B cell (primary cell): ENCODE measurements around the gene MORF4L1. TPM values are rescaled to one million over a fixed set of nuclear protein-coding genes. Genes with fewer than 3 reads are reported as not detected.

Experiments used
- ATAC-seq: fragments of 200-7000 bp; cut with Tn5 transposase; one replicate; pipeline ENCODE4 v1.10.0; 2021; ENCODE audit warnings: low read depth, mild to moderate bottlenecking, moderate number of reproducible peaks, moderate library complexity
- CTCF ChIA-PET: fragments of 350-600 bp; sonication (Branson Sonifier 250); formaldehyde crosslinking; loops from one replicate; lab custom pipeline; 2021; ENCODE audit warnings: antibody characterized with exemption, inconsistent platforms; lab: Charles Lee
- POLR2A ChIA-PET: fragments of 350-600 bp; sonication (Branson Sonifier 250); formaldehyde crosslinking; loops from one replicate; lab custom pipeline; 2021; ENCODE audit warnings: antibody characterized with exemption; lab: Charles Lee
- DNase-seq: peaks from one replicate; pipeline ENCODE4 v3.0.0; 2013
- H2AFZ ChIP-seq: 2 replicates; pipeline ENCODE4 v1.6.1; 2012; ENCODE audit warnings: mild to moderate bottlenecking, low read depth, low read length; ENCODE audit not compliant: insufficient read depth, poor library complexity, severe bottlenecking
- H3K27ac ChIP-seq, 2 donors: 1 replicate in 1 of 2; 2 replicates in 1 of 2; pipeline ENCODE4 v1.5.1; 2012 to 2013; ENCODE audit warnings: low read length in 2 of 2, mild to moderate bottlenecking in 2 of 2, moderate library complexity in 1 of 2
- H3K27me3 ChIP-seq, 4 experiments: fragments of 200-600 bp in 1 of 4; sonication (generic) in 1 of 4; replicated peaks in 1 of 4; 1 replicate in 2 of 4; 2 replicates in 2 of 4; pipeline versions ENCODE4 v1.6.1 to v1.7.0; 2013 to 2016; ENCODE audit warnings: low read length in 3 of 4, mild to moderate bottlenecking in 2 of 4, mixed read lengths in 1 of 4, moderate library complexity in 1 of 4; ENCODE audit not compliant: insufficient read depth in 4 of 4, control insufficient read depth in 3 of 4; ENCODE audit errors: control extremely low read depth in 1 of 4
- H3K36me3 ChIP-seq, 2 experiments: replicated peaks in 1 of 2; 1 replicate in 1 of 2; 2 replicates in 1 of 2; pipeline versions ENCODE4 v1.6.1 to v1.7.1; 2013; ENCODE audit warnings: low read length in 1 of 2; ENCODE audit not compliant: insufficient read depth in 2 of 2, control insufficient read depth in 1 of 2; ENCODE audit errors: control extremely low read depth in 1 of 2, extremely low read depth in 1 of 2
- H3K4me1 ChIP-seq, 2 donors: fragments of 200-600 bp in 1 of 2; sonication (generic) in 1 of 2; 1 replicate in 1 of 2; 2 replicates in 1 of 2; pipeline versions ENCODE4 v1.5.1 to v1.6.1; 2013 to 2017; ENCODE audit warnings: low read length in 2 of 2; ENCODE audit not compliant: control insufficient read depth in 2 of 2, insufficient read depth in 2 of 2
- H3K4me2 ChIP-seq: replicated peaks from 2 replicates; pipeline ENCODE3; 2012; ENCODE audit warnings: mild to moderate bottlenecking, low read depth, low read length; ENCODE audit not compliant: poor library complexity, severe bottlenecking
- H3K4me3 ChIP-seq, 5 experiments: fragments of 200-600 bp in 1 of 5; sonication (generic) in 1 of 5; 1 replicate in 3 of 5; 2 replicates in 2 of 5; pipeline versions ENCODE4 v1.5.1 to v1.7.0; 2011 to 2016; ENCODE audit warnings: low read length in 4 of 5, mild to moderate bottlenecking in 4 of 5, low read depth in 2 of 5, control low read depth in 1 of 5, moderate library complexity in 1 of 5; ENCODE audit not compliant: insufficient read depth in 1 of 5; ENCODE audit errors: control extremely low read depth in 1 of 5, extremely low read depth in 1 of 5
- H3K79me2 ChIP-seq: fragments of 200-600 bp; sonication (generic); one replicate; pipeline ENCODE4 v1.6.0; 2016; ENCODE audit warnings: low read length; ENCODE audit not compliant: control insufficient read depth, insufficient read depth
- H3K9ac ChIP-seq: fragments of 200-600 bp; sonication (generic); 2 replicates; pipeline ENCODE4 v1.6.1; 2017; ENCODE audit warnings: mild to moderate bottlenecking, low read length, moderate library complexity
- H3K9me3 ChIP-seq, 3 donors: one replicate each; pipeline versions ENCODE4 v1.6.1 to v1.7.1; 2013; ENCODE audit warnings: low read length in 2 of 3; ENCODE audit not compliant: control insufficient read depth in 2 of 3, insufficient read depth in 1 of 3; ENCODE audit errors: control extremely low read depth in 1 of 3
- H4K20me1 ChIP-seq: 2 replicates; pipeline ENCODE4 v1.6.0; 2012; ENCODE audit warnings: mild to moderate bottlenecking, low read length; ENCODE audit not compliant: insufficient read depth, control insufficient read depth, poor library complexity, severe bottlenecking
- H3K27ac Mint-ChIP-seq: one replicate; pipeline ENCODE4 v1.8.0; 2021; ENCODE audit warnings: mixed read lengths
- H3K27me3 Mint-ChIP-seq: one replicate; pipeline ENCODE4 v1.8.0; 2021; ENCODE audit warnings: mixed read lengths
- H3K4me1 Mint-ChIP-seq: one replicate; pipeline ENCODE4 v1.8.0; 2021; ENCODE audit warnings: mixed read lengths
- H3K4me3 Mint-ChIP-seq: one replicate; pipeline ENCODE4 v1.8.0; 2021; ENCODE audit warnings: mixed read lengths
- H3K9me3 Mint-ChIP-seq: one replicate; pipeline ENCODE4 v1.8.0; 2022; ENCODE audit warnings: mixed read lengths; ENCODE audit not compliant: insufficient read depth
- EZH2 ChIP-seq: IDR thresholded peaks from 2 replicates; pipeline ENCODE4 v1.6.1; 2012; ENCODE audit warnings: borderline replicate concordance, low read depth, mild to moderate bottlenecking, moderate library complexity, low read length; ENCODE audit not compliant: insufficient read depth, poor library complexity, severe bottlenecking
- WGBS: methylation state at CpG from one replicate; pipeline ENCODE4 v1.1.5; 2013; ENCODE audit warnings: missing lambda C conversion rate; ENCODE audit not compliant: insufficient coverage; 5-methylcytosine and 5-hydroxymethylcytosine counted together
- intact Hi-C: fragments of 100-400 bp; cut with micrococcal nuclease; formaldehyde crosslinking; loops from one replicate; pipeline ENCODE4 v1.10.0; 2022
- polyA plus RNA-seq: library from polyadenylated mRNA; depleted of rRNA; stranded (reverse); fragments of >200 nt; gene quantifications from 2 replicates; pipeline ENCODE4 v1.2.3, GENCODE V29; 2012
- total RNA-seq, 2 donors: library from RNA; stranded (reverse); fragments of 120-200 nt in 1 of 2; gene quantifications; 1 replicate in 1 of 2; 2 replicates in 1 of 2; pipeline versions ENCODE4 v1.2.3 to v1.2.4, GENCODE V29; 2013 to 2022
- TF ChIP-seq, protein P1 (sequence below): fragments of 200-600 bp; IDR thresholded peaks from one replicate; pipeline ENCODE4 v1.8.0; 2022; ENCODE audit warnings: antibody characterized with exemption, mild to moderate bottlenecking

MORF4L1 gene
- total and polyA plus RNA-seq, 2 donors (not counting 1 experiment from before 2014, with no cell fraction given) = 79.0 to 242 TPM

DNA sequence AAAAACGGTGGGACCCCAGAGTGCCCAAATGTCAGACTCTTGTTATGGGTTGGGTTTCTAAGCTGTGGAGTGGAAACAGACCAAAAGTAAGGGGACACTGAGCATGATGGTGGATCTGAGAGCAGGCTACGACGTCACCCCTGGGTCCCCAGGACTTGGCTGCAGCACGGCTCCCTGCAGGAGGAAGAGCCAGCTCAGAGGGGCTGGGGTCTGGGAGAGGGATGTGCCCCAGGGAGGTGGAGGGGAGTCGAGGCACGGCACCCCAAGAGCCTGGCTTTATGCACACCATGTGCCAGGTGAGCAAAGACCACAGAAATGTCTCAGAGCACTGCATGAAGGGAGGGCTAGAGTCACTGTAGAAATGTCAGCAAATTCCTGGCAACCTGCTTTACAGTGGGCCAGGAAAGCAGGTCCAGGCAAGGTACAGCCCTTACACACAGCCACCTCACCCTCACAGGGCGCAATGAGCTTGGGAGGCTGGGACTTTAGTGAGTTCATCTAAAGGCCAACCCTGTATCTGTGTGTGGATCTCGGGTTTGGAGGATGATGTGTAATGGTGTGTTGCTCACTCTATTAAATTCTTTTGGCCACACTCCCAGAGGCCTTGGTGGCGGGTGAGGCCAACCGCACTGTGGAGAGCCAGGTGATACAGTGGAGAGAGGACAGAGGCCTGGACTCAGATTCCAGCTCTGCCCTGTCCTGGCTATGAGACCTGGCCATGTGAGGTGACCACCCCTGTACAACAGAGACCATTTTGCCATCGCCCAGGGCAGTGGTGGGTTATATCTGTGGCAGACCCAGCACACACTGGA is 58.1 kb downstream of the MORF4L1 start:
- no peaks in the 10 kb centered on the region for H3K9me3 Mint-ChIP-seq
- H3K27me3 ChIP-seq = no peaks in the 10 kb centered on the region
- no peak overlapping the region for H3K4me2 ChIP-seq
- H3K79me2 ChIP-seq = peaks cover 15% of the 10 kb centered on the region
- intact Hi-C loops = no loop called here
- H3K4me3 ChIP-seq = no peak overlapping the region
- ChIA-PET POLR2A (no interaction called here), CTCF (interaction anchor here (1.1 to 1.3 kb wide), 2 partner anchors 21 to 49 kb away, joined by 3 to 4 read pairs; no protein-coding TSS in a partner anchor)
- no peaks in the 10 kb centered on the region for H3K27me3 Mint-ChIP-seq
- H3K9me3 ChIP-seq = no peaks in the 10 kb centered on the region
- no peak overlapping the region for H3K9ac ChIP-seq
- WGBS = 91% methylated on average over 9 of the region's 11 CpGs
- no peak for DNase-seq
- ATAC-seq = no peak
- H3K4me1 Mint-ChIP-seq = peaks cover 8% of the 10 kb centered on the region
- no peak for TF ChIP-seq EZH2
- TF ChIP-seq, protein P1, sequence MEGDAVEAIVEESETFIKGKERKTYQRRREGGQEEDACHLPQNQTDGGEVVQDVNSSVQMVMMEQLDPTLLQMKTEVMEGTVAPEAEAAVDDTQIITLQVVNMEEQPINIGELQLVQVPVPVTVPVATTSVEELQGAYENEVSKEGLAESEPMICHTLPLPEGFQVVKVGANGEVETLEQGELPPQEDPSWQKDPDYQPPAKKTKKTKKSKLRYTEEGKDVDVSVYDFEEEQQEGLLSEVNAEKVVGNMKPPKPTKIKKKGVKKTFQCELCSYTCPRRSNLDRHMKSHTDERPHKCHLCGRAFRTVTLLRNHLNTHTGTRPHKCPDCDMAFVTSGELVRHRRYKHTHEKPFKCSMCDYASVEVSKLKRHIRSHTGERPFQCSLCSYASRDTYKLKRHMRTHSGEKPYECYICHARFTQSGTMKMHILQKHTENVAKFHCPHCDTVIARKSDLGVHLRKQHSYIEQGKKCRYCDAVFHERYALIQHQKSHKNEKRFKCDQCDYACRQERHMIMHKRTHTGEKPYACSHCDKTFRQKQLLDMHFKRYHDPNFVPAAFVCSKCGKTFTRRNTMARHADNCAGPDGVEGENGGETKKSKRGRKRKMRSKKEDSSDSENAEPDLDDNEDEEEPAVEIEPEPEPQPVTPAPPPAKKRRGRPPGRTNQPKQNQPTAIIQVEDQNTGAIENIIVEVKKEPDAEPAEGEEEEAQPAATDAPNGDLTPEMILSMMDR = no peak
- peaks cover 4 to 5% of the 10 kb centered on the region in 2 donors for H3K4me1 ChIP-seq
- H3K36me3 ChIP-seq = peaks cover 3 to 89% of the 10 kb centered on the region in 2 experiments
- H3K27ac Mint-ChIP-seq = peak overlapping the region; percentile 74
- no peak overlapping the region for H3K27ac ChIP-seq
- H2AFZ ChIP-seq = no peak overlapping the region
- H4K20me1 ChIP-seq = peaks cover 14% of the 10 kb centered on the region
- H3K4me3 Mint-ChIP-seq = no peak overlapping the region
